Islet of Langerhans (tissue), 1 donor: ENCODE results near the gene HIF1AN.

Experiments
- FAIRE-seq: peaks from one replicate; lab custom pipeline; 2011; peaks lifted over from hg19 to GRCh38; lab: Jason Lieb, UNC

HIF1AN gene

GRCh38 chr10:100522107-100522801, 13.5 kb upstream of the HIF1AN start:
- FAIRE-seq, result no peak

- no peak for FAIRE-seq
Observed at GRCh38 chr10:100522945-100523344, 12.8 kb upstream of the HIF1AN start.

- no peak for FAIRE-seq
Observed at GRCh38 chr10:100524206-100524605, 11.5 kb upstream of the HIF1AN start.

GRCh38 chr10:100524638-100525037, 11.1 kb upstream of the HIF1AN start:
- no peak for FAIRE-seq

- no peak for FAIRE-seq
Observed at GRCh38 chr10:100528123-100528886, 7.4 kb upstream of the HIF1AN start.

- no peak for FAIRE-seq
Observed at GRCh38 chr10:100528921-100529474, 6.7 kb upstream of the HIF1AN start.

GRCh38 chr10:100529475-100530298, 6.1 kb upstream of the HIF1AN start, which contains the start of gene NDUFB8:
NDUFB8 (minus strand) TSS chr10:100529871; CDS start chr10:100529851, 20 bp downstream.
- FAIRE-seq, result no peak

- no peak for FAIRE-seq
Observed at GRCh38 chr10:100531761-100532160, 4.0 kb upstream of the HIF1AN start.

GRCh38 chr10:100534726-100535125, 1.0 kb upstream of the HIF1AN start:
- FAIRE-seq, result no peak

- FAIRE-seq, result no peak
Observed at GRCh38 chr10:100535338-100535714, 417 bp upstream of the HIF1AN start.

GRCh38 chr10:100537475-100537874, 1.7 kb downstream of the HIF1AN start:
- FAIRE-seq, result no peak

GRCh38 chr10:100544950-100545349, 9.2 kb downstream of the HIF1AN start:
- no peak for FAIRE-seq

GRCh38 chr10:100551196-100551595, 15.5 kb downstream of the HIF1AN start:
- FAIRE-seq, result no peak

- FAIRE-seq, result no peak
Observed at GRCh38 chr10:100551738-100552137, 16.0 kb downstream of the HIF1AN start.

- no peak for FAIRE-seq
Observed at GRCh38 chr10:100553929-100554328, 18.2 kb downstream of the HIF1AN start.

- no peak for FAIRE-seq
Observed at GRCh38 chr10:100554902-100555301, 19.2 kb downstream of the HIF1AN start.

GRCh38 chr10:100560248-100560647, 24.5 kb downstream of the HIF1AN start:
- no peak for FAIRE-seq

GRCh38 chr10:100561005-100561404, 25.3 kb downstream of the HIF1AN start:
- no peak for FAIRE-seq

GRCh38 chr10:100562008-100562672, 26.4 kb downstream of the HIF1AN start:
- no peak for FAIRE-seq

GRCh38 chr10:100565206-100565985, 29.7 kb downstream of the HIF1AN start:
- FAIRE-seq, result no peak

- no peak for FAIRE-seq
Observed at GRCh38 chr10:100566561-100566960, 30.8 kb downstream of the HIF1AN start.
